Measurements from ENCODE around the gene ITGB4. TPM values are rescaled to one million over a fixed set of nuclear protein-coding genes. Genes with fewer than 3 reads are reported as not detected.

The ITGB4 gene
- polyA plus RNA-seq, 3 donors = 0.09 to 0.82 TPM; not detected in 1

GRCh38 chr17:75764711-75765421 is 43.6 kb downstream of the ITGB4 start, which contains the start of gene GALK1:
TSS of gene GALK1 (minus strand) at chr17:75765192. CDS start at chr17:75765136, 56 bp downstream.
- peak; percentile 69 to 81 (median 79) for DNase-seq
- under 1% methylated on average over 58 of the region's 71 CpGs for WGBS (ENCODE audit: insufficient coverage)
- Mint-ChIP-seq H3K4me1 (peaks cover 11% of the 10 kb centered on the region), H3K4me3 (peak within 1 kb of the TSS; percentile 79 to 86), H3K27me3 (ENCODE audit: low read depth in 3 of 3) (peaks cover 0 to 2% (median 0%) of the 10 kb centered on the region in 3 donors), H3K9me3 (no peaks in the 10 kb centered on the region), H3K36me3 (peaks cover 13 to 17% of the 10 kb centered on the region in 2 donors), H3K27ac (peak within 1 kb of the TSS; percentile 68 to 87 (median 80))
- Histone ChIP-seq H4K20me1 (ENCODE audit: insufficient read depth, low read length) (peaks cover 9% of the 10 kb centered on the region), H3K4me3 (replicated peaks in 1 of 3; ENCODE audit: low read depth in 2 of 3, low read length in 3 of 3) (peak within 1 kb of the TSS; percentile 49 to 91 (median 71)), H3K9me3 (replicated peaks in 1 of 2; ENCODE audit: control insufficient read depth in 1 of 2, insufficient read depth in 1 of 2, low read length in 2 of 2) (no peaks in the 10 kb centered on the region), H3K79me2 (ENCODE audit: insufficient read depth, low read length) (peaks cover 4% of the 10 kb centered on the region), H3K9ac (ENCODE audit: insufficient read depth, low read length, poor library complexity, severe bottlenecking) (peak within 1 kb of the TSS; percentile 70), H3K27ac (ENCODE audit: low read depth in 1 of 2, low read length in 2 of 2) (peak within 1 kb of the TSS; percentile 36 to 75), H3K27me3 (ENCODE audit: control insufficient read depth in 2 of 2, insufficient read depth in 2 of 2, low read length in 2 of 2) (no peaks in the 10 kb centered on the region), H3K36me3 (replicated peaks in 1 of 2; ENCODE audit: control insufficient read depth in 1 of 2, insufficient read depth in 2 of 2, low read length in 2 of 2) (peaks cover 0 to 13% of the 10 kb centered on the region in 2 donors), H3K4me2 (replicated peaks; ENCODE audit: extremely low read depth, low read length, poor library complexity, severe bottlenecking) (peak within 1 kb of the TSS; percentile 95), H3K4me1 (ENCODE audit: control insufficient read depth in 1 of 2, insufficient read depth in 2 of 2, low read length in 2 of 2) (peaks cover 14 to 23% of the 10 kb centered on the region in 2 donors), H2AFZ (ENCODE audit: insufficient read depth, low read depth, low read length, poor library complexity, severe bottlenecking) (peak within 1 kb of the TSS; percentile 98)
- TF ChIP-seq CTCF (IDR thresholded peaks at IDR 0.05) = peak; percentile 83
- intact Hi-C loops (cut with micrococcal nuclease) = loop anchor here in 1 of 2 donors (5.0 kb wide), 1 partner anchor 57 kb away; no protein-coding TSS in a partner anchor

DNA sequence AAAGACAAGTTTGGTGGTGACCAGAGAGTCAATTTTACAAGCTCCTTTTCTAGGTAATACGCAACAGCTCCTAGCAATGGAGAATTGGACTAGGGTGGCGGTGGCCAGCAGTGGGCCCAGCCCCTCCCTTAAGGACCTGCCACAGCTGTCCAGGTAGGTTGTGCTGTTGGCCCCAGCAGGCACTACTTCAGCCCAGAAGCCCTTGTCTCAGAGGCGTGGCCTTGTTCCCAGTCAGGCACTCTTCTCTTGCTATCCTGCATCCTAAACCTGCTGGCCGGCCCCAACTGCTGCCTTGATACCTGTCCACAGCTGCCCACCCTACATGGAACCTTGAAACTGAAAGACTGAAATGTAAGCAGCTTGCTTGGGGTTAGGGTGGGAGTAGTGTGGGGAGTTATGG is 44.7 kb downstream of the ITGB4 start:
- Histone ChIP-seq H3K4me1 (ENCODE audit: control insufficient read depth in 1 of 2, insufficient read depth in 2 of 2, low read length in 2 of 2) (peaks cover 14 to 23% of the 10 kb centered on the region in 2 donors), H3K79me2 (ENCODE audit: insufficient read depth, low read length) (peaks cover 4% of the 10 kb centered on the region), H3K36me3 (replicated peaks in 1 of 2; ENCODE audit: control insufficient read depth in 1 of 2, insufficient read depth in 2 of 2, low read length in 2 of 2) (peaks cover 0 to 11% of the 10 kb centered on the region in 2 donors), H3K27ac (ENCODE audit: low read depth in 1 of 2, low read length in 2 of 2) (no peak overlapping the region), H2AFZ (ENCODE audit: insufficient read depth, low read depth, low read length, poor library complexity, severe bottlenecking) (no peak overlapping the region), H3K27me3 (ENCODE audit: control insufficient read depth in 2 of 2, insufficient read depth in 2 of 2, low read length in 2 of 2) (no peaks in the 10 kb centered on the region), H3K4me2 (replicated peaks; ENCODE audit: extremely low read depth, low read length, poor library complexity, severe bottlenecking) (no peak overlapping the region), H3K9ac (ENCODE audit: insufficient read depth, low read length, poor library complexity, severe bottlenecking) (no peak overlapping the region), H3K9me3 (replicated peaks in 1 of 2; ENCODE audit: control insufficient read depth in 1 of 2, insufficient read depth in 1 of 2, low read length in 2 of 2) (no peaks in the 10 kb centered on the region), H3K4me3 (replicated peaks in 1 of 3; ENCODE audit: low read depth in 2 of 3, low read length in 3 of 3) (no peak overlapping the region), H4K20me1 (ENCODE audit: insufficient read depth, low read length) (peaks cover 9% of the 10 kb centered on the region)
- Mint-ChIP-seq H3K27ac (peak overlapping the region in 1 of 7 donors; percentile 26), H3K9me3 (no peaks in the 10 kb centered on the region), H3K27me3 (ENCODE audit: low read depth in 3 of 3) (peaks cover 0 to 2% (median 0%) of the 10 kb centered on the region in 3 donors), H3K36me3 (peaks cover 13 to 14% of the 10 kb centered on the region in 2 donors), H3K4me1 (peaks cover 11% of the 10 kb centered on the region), H3K4me3 (peak overlapping the region in 1 of 2 donors; percentile 20)
- intact Hi-C loops (cut with micrococcal nuclease) = no loop called here
- DNase-seq = no peak
- WGBS (ENCODE audit: insufficient coverage) = 100% methylated on average over 3 of the region's 4 CpGs
- no peak for TF ChIP-seq CTCF (IDR thresholded peaks at IDR 0.05)

Data from CD14-positive monocyte (primary cell).